Stomach (tissue), 9 donors: ENCODE results near the gene PPIL4. TPM values are rescaled to one million over a fixed set of nuclear protein-coding genes. Genes with fewer than 3 reads are reported as not detected.

Source experiments
- DNase-seq, 2 donors: peaks; one replicate each; pipeline versions ENCODE4 v3.0.0 to v3.0.0-alpha.2; 2013 to 2019
- H3K27ac ChIP-seq, 5 donors: fragments of 200-600 bp in 4 of 5; sonication (generic) in 4 of 5; one replicate each; pipeline ENCODE4 v1.5.1; 2013 to 2019; ENCODE audit warnings: mild to moderate bottlenecking in 1 of 5, moderate library complexity in 1 of 5
- H3K27me3 ChIP-seq, 3 donors: fragments of 200-600 bp; sonication (generic); one replicate each; pipeline ENCODE4 v1.5.1; 2017 to 2019; ENCODE audit warnings: mixed run types in 1 of 3
- H3K36me3 ChIP-seq, 4 donors: fragments of 200-600 bp; sonication (generic); 1 replicate in 3 of 4; 2 replicates in 1 of 4; pipeline ENCODE4 v1.5.1; 2016 to 2019
- H3K4me1 ChIP-seq, 4 donors: fragments of 200-600 bp; sonication (generic); one replicate each; pipeline ENCODE4 v1.5.1; 2016 to 2019
- H3K4me3 ChIP-seq, 4 donors: fragments of 200-600 bp; sonication (generic) in 3 of 4; one replicate each; pipeline ENCODE4 v1.5.1; 2016 to 2019; ENCODE audit warnings: mild to moderate bottlenecking in 1 of 4
- H3K9me3 ChIP-seq, 4 donors: fragments of 200-600 bp; sonication (generic); one replicate each; pipeline ENCODE4 v1.5.1; 2016 to 2019
- EP300 ChIP-seq: sonication (generic); formaldehyde crosslinking; IDR thresholded peaks from one replicate; pipeline ENCODE4 v1.6.1; 2017; ENCODE audit warnings: antibody characterized with exemption
- POLR2A ChIP-seq, 4 donors: fragments of 450-650 bp; IDR thresholded peaks; one replicate each; pipeline ENCODE4 v1.6.1; 2016; ENCODE audit warnings: antibody characterized with exemption in 4 of 4, control low read depth in 2 of 4, mild to moderate bottlenecking in 1 of 4, moderate library complexity in 1 of 4
- POLR2AphosphoS5 ChIP-seq, 3 donors: sonication (generic); formaldehyde crosslinking; IDR thresholded peaks; one replicate each; pipeline ENCODE4 v1.6.1; 2016; ENCODE audit warnings: antibody characterized with exemption in 3 of 3
- WGBS, 5 donors: extraction: QIAGEN DNeasy Blood & Tissue Kit in 3 of 5; methylation state at CpG; one replicate each; pipeline versions ENCODE4 v1.1.5 to v1.1.7; 2013 to 2018; 5-methylcytosine and 5-hydroxymethylcytosine counted together
- intact Hi-C: fragments of 100-400 bp; cut with DNase I; formaldehyde crosslinking; loops from one replicate; pipeline ENCODE4 v1.15.1; 2023; ENCODE audit warnings: low total_unique reads
- polyA plus RNA-seq, 3 donors: library from polyadenylated mRNA; stranded (reverse); fragments of 200-250 nt; gene quantifications; one replicate each; pipeline ENCODE4 v1.2.3, GENCODE V29; 2013
- total RNA-seq, 5 donors: library from RNA; depleted of rRNA; stranded (reverse); fragments of >200 nt; gene quantifications; one replicate each; pipeline versions ENCODE4 v1.1.0 to v1.2.3, GENCODE V29; 2014 to 2016
- TF ChIP-seq, protein P1 (sequence below), 7 experiments: fragments of 450-650 bp in 4 of 7; fragments of 200-600 bp in 3 of 7; sonication (generic) in 3 of 7; IDR thresholded peaks; one replicate each; pipeline ENCODE4 v1.5.1; 2016 to 2019; ENCODE audit warnings: antibody characterized with exemption in 7 of 7, control low read depth in 2 of 7, mild to moderate bottlenecking in 1 of 7
- donor health status: healthy with polysubstance abuse.
- donor health status: Bipolar disorder and iron deficiency.
- donor health status: healthy.

Gene PPIL4
- total and polyA plus RNA-seq, 8 donors: 7.6 to 59.7 (median 16.4) TPM

DNA sequence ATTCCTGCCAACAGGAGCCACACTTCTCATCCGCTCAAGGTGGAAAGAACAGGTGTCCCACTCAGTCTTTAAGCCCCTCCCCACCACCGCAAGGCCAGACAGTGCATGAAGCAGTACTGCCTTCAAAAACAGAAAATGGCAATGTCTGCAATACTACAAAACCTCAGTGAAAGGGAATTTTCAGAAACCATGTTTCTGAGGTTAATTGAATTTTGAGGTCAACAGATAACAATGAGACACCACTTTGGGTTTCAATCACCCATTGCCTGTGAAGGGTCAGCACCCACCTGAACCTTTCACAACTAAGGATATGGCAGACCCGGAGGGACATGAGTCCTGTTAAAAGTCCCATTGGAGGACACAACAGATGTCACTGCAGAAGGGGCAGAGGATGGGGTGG lies 74.0 kb downstream of the PPIL4 start:
- Histone ChIP-seq H3K27me3 (no peaks in the 10 kb centered on the region), H3K4me1 (peaks cover 0 to 17% (median 8%) of the 10 kb centered on the region in 4 donors), H3K27ac (no peak overlapping the region), H3K4me3 (no peak overlapping the region), H3K9me3 (no peaks in the 10 kb centered on the region), H3K36me3 (no peaks in the 10 kb centered on the region)
- TF ChIP-seq EP300: no peak
- TF ChIP-seq, protein P1, sequence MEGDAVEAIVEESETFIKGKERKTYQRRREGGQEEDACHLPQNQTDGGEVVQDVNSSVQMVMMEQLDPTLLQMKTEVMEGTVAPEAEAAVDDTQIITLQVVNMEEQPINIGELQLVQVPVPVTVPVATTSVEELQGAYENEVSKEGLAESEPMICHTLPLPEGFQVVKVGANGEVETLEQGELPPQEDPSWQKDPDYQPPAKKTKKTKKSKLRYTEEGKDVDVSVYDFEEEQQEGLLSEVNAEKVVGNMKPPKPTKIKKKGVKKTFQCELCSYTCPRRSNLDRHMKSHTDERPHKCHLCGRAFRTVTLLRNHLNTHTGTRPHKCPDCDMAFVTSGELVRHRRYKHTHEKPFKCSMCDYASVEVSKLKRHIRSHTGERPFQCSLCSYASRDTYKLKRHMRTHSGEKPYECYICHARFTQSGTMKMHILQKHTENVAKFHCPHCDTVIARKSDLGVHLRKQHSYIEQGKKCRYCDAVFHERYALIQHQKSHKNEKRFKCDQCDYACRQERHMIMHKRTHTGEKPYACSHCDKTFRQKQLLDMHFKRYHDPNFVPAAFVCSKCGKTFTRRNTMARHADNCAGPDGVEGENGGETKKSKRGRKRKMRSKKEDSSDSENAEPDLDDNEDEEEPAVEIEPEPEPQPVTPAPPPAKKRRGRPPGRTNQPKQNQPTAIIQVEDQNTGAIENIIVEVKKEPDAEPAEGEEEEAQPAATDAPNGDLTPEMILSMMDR (IDR thresholded peaks at IDR 0.05): no peak
- no peak for TF ChIP-seq POLR2AphosphoS5 (IDR thresholded peaks at IDR 0.05)
- TF ChIP-seq POLR2A (IDR thresholded peaks at IDR 0.05): no peak
- intact Hi-C loops: no loop called here
- WGBS, 5 donors: 60 to 88% (median 76%) methylated on average over 3 of the region's 3 CpGs
- no peak for DNase-seq

GRCh38 chr6:149470948-149471347 lies 74.9 kb downstream of the PPIL4 start:
- H3K4me1 ChIP-seq: peaks cover 0 to 17% (median 8%) of the 10 kb centered on the region in 4 donors
- H3K27me3 ChIP-seq: no peaks in the 10 kb centered on the region
- no peaks in the 10 kb centered on the region for H3K36me3 ChIP-seq
- H3K27ac ChIP-seq: no peak overlapping the region
- WGBS, 5 donors: 94 to 100% (median 98%) methylated on average over 2 of the region's 2 CpGs
- H3K4me3 ChIP-seq: no peak overlapping the region
- no peak for DNase-seq
- no peaks in the 10 kb centered on the region for H3K9me3 ChIP-seq
- TF ChIP-seq, protein P1 (IDR thresholded peaks at IDR 0.05): no peak
- TF ChIP-seq POLR2A (IDR thresholded peaks at IDR 0.05) (no peak), POLR2AphosphoS5 (IDR thresholded peaks at IDR 0.05) (no peak), EP300 (no peak)
- intact Hi-C loops: no loop called here

GRCh38 chr6:149468179-149468578 lies 77.7 kb downstream of the PPIL4 start:
- Histone ChIP-seq H3K27ac (no peak overlapping the region), H3K4me1 (peaks cover 9 to 23% (median 19%) of the 10 kb centered on the region in 4 donors), H3K9me3 (no peaks in the 10 kb centered on the region), H3K4me3 (no peak overlapping the region), H3K27me3 (no peaks in the 10 kb centered on the region), H3K36me3 (no peaks in the 10 kb centered on the region)
- TF ChIP-seq POLR2AphosphoS5 (IDR thresholded peaks at IDR 0.05) (no peak), POLR2A (IDR thresholded peaks at IDR 0.05) (no peak)
- WGBS, 5 donors: 58 to 87% (median 77%) methylated on average over 2 of the region's 2 CpGs
- no peak for DNase-seq
- intact Hi-C loops: no loop called here

DNA sequence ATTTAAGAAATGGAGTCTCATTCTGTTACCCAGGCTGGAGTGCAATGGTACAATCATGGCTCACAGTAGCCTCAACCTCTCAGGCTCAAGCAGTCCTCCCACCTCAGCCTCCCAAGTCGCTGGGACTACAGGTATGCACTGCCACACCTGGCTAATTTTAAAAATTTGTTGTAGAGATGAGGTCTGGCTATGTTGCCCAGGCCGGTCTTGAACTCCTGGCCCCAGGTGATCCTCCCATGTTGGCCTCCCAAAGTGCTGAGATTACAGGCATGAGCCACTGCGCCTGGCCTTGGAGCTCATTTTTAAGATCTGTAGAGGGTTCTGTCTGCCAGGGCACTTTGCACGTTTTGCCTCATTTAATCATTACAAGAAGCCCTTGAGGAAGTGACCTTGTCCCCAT lies 78.6 kb downstream of the PPIL4 start:
- Histone ChIP-seq H3K9me3 (no peaks in the 10 kb centered on the region), H3K36me3 (no peaks in the 10 kb centered on the region), H3K4me3 (no peak overlapping the region), H3K27ac (no peak overlapping the region), H3K4me1 (peaks cover 9 to 20% (median 17%) of the 10 kb centered on the region in 4 donors), H3K27me3 (no peaks in the 10 kb centered on the region)
- DNase-seq: no peak
- TF ChIP-seq POLR2A (IDR thresholded peaks at IDR 0.05) (no peak), POLR2AphosphoS5 (IDR thresholded peaks at IDR 0.05) (no peak), EP300 (no peak)
- TF ChIP-seq, protein P1 (IDR thresholded peaks at IDR 0.05): no peak
- 76 to 83% (median 77%) methylated on average over 4 of the region's 4 CpGs for WGBS, 5 donors
- intact Hi-C loops: no loop called here

DNA sequence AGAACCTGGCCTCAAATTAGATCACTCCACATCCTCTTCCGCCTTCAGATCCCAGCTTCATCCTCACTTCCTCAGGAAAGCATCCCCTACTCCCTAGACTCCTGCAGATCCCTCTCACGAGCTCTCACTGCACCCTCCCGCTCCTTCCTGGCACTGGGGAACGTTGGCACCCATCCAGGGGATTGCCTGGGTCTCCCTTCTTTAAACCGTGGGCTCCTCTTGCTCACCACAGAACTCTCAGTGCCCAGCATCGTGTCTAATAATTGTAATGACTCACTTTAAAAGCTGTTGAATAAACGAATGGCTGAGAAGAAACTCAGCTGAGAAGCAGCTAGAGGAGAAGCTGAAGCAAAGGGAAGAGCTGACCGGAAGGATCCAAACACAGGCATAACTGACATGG lies 81.4 kb downstream of the PPIL4 start:
- intact Hi-C loops: no loop called here
- Histone ChIP-seq H3K9me3 (no peaks in the 10 kb centered on the region), H3K36me3 (no peaks in the 10 kb centered on the region), H3K4me1 (peaks cover 9 to 26% (median 19%) of the 10 kb centered on the region in 4 donors), H3K27me3 (no peaks in the 10 kb centered on the region), H3K27ac (no peak overlapping the region), H3K4me3 (no peak overlapping the region)
- DNase-seq: no peak
- 39 to 49% (median 43%) methylated on average over 8 of the region's 8 CpGs for WGBS, 5 donors
- TF ChIP-seq EP300 (no peak), POLR2AphosphoS5 (IDR thresholded peaks at IDR 0.05) (no peak), POLR2A (IDR thresholded peaks at IDR 0.05) (no peak)
- TF ChIP-seq, protein P1 (IDR thresholded peaks at IDR 0.05): no peak
